HG02885 (cell line): ENCODE results near the gene NAPA.

Experiments
- ATAC-seq: cut with Tn5 transposase; IDR thresholded peaks from one replicate; pipeline ENCODE4 v1.9.1; 2021; ENCODE audit warnings: mild to moderate bottlenecking; ENCODE audit not compliant: unreplicated experiment, poor library complexity

Gene NAPA

GRCh38 chr19:47503826-47504150 is 11.1 kb downstream of the NAPA start:
- ATAC-seq: no peak

GRCh38 chr19:47503130-47503825 is 11.6 kb downstream of the NAPA start:
- no peak for ATAC-seq

DNA sequence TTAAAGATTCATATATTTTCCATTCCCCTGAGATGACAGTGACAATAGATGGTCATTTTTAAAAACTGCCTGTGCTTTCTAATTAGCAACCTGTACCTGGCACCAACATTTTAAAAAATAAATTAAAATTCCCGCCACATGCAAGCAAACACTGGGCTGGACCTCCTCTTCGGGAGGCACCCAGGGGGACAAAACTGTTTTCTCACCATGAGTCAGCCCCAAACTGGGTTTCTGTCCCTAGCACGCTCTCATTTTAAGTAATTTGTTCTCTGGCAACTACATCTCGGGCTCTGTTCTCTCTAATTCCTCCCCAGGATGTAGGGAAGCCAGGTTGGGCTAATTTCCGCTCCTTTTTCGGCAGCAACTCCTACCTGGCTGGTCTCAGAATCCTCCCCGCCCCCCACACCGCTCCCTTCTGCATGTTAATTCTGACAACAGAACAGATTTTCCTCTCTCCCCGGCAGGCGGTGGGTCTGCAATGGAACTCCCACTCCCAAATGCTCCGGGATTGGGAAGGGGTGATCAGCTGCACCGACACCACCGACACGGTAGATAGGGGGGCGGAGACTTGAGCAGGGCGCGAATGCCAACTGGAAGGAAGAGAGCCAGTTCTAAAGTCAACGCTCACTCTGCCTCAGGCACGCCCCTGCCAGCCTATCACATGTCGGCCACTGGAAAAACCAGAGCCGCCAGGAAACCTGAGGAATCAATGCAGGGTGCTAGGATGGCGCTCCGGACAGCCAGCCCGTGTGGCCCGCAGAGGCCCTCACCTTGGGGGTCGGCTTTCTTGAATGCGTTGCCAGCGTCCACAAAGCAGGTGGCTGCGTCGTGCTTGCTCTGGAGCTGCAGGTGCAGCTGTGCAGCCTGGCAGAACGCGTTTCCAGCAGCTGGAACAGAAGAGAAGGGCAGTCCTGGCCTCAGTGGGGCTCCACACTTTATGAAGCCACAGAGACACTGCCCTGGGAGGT is 14.7 kb downstream of the NAPA start:
- no peak for ATAC-seq

DNA sequence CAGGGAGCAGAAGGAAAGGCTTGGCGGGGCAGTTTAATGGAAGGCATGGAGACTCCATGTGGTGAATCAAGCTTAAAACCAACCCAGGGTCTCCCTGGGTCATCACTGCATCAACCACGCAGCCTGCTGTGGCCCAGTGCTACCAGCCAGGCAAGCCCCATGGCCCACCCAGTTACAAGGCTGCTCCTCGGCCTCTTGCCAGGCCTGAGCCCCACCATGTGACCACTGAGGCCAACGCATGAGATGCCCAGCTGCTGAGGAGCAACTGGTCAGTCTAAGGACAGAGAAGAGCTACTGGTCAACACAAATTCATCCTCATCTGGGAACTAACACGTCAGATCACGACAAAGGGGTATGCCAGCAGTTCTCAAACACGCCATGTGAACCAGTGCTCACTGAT is 15.5 kb downstream of the NAPA start:
- no peak for ATAC-seq

DNA sequence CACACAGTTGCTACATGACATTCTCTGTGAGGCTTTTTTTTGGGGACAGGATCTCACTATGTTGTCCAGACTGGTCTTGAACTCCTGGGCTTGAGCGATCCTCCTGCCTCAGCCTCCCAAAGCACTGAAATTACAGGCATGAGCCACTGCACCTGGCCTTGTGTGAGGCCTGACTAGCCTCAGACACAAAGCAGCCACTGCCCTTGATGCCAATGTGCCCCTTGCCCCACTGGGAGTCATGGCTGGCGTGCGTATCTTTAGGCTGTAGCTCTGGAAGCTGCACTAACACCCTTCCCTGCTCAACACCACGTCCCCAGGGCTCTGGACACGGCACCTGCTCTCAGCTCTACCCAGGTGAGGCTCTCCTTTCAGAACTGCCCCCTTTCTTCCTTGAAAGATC is 16.3 kb downstream of the NAPA start:
- ATAC-seq: no peak

GRCh38 chr19:47497821-47498520 is 16.9 kb downstream of the NAPA start:
- ATAC-seq: no peak

- no peak for ATAC-seq
These were observed 17.7 kb downstream of the NAPA start for GRCh38 chr19:47497050-47497766.

GRCh38 chr19:47495478-47496372 is 19.1 kb downstream of the NAPA start:
- no peak for ATAC-seq

DNA sequence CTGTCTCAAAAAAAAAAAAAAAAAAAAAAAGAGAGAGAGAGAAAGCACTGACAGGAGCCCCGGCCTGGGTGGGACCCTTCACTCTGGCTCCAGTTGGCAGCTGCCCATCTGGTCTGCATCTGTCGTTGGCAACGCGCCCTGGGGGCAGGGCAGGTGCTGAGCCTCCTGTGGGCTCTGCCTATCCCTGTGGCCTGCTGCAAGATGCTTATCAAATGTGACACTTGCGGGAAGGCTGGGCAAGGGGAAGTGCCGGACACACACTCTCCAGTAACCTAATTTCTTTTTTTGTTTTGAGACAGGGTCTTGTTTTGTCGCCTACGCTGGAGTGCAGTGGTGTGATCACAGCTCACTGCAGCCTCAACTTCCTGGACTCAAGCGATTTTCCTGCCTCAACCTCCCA is 20.1 kb downstream of the NAPA start:
- ATAC-seq: no peak

- no peak for ATAC-seq
These were observed 20.7 kb downstream of the NAPA start for GRCh38 chr19:47494211-47494547.

DNA sequence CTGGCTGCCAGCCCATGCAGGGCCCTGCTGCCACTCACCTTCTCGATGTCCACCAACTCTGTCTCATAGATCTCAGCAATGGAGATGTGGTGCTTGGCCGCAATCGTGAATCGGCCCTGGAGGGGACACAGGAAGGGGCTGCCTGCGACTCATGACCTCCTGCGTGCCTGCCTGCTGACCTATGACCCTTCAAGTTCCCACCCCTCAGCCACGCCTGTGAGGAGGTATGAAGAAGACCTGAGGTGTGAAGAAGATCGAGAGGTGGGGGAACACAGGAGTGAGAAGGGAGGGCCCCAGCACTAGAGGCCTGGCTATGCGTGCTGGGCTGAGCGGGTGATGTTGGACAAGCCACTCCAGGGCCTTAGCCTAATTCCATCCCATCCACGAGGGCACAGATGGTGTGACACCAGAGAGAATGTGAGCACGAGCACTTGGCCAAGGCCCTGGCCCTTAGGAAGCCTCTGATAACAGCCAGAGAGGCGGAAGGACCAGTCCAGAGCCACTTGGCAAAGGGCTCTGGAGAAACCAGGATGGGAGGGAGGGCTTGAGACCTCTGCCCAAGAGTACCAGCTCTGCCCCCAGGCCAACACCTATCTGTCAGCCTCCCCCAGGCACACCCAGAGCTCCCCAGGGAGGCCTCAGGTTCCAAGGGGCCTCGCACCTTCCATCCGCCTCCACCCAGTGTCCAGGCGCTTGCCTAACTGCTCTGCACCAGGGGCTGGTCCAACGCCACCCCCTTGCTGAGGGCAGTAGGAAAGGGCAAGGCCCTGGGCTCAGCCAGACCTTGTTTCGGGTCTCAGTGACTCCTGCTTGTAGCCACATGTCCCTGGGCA is 21.3 kb downstream of the NAPA start:
- no peak for ATAC-seq

DNA sequence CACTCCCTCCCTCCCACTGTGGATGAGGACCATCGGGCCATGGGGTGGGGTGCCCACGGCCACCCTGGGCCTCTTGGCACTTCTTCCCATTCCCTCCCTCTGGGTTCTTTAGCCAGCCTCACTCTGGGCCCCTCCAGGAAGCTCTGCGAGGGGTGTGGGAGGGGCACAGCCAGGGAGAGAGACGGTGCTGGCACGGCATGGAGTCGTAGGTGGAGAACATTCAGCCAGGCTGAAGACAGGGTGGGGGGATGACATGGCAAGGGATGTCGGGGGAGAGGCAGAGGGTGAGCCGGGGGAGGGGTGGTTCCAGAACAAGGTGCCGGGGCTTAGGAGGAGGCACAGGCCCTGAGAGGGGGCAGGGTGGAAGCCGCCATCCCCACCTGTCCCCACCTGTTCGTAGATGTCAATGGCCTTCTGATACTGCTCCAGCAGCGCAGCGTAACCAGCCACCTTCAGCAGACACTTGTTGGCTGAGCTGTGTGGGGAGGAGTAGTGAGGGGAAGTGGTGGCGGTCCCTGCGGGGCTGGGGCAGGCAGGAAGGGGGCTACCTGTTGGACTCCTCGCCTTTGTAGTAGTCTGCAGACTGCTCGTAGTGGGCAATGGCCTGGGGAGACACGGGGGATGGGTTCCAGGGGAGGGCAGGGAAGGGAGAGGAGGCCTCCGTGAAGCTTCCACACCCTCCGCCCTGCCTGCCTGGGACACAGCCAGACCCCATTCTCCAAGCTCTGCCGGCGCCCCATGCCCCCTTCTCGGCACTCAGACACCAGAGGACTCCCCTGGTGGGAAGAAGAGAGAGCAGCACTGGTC is 22.1 kb downstream of the NAPA start:
- ATAC-seq: no peak

- no peak for ATAC-seq
These were observed 22.7 kb downstream of the NAPA start for GRCh38 chr19:47492137-47492533.

DNA sequence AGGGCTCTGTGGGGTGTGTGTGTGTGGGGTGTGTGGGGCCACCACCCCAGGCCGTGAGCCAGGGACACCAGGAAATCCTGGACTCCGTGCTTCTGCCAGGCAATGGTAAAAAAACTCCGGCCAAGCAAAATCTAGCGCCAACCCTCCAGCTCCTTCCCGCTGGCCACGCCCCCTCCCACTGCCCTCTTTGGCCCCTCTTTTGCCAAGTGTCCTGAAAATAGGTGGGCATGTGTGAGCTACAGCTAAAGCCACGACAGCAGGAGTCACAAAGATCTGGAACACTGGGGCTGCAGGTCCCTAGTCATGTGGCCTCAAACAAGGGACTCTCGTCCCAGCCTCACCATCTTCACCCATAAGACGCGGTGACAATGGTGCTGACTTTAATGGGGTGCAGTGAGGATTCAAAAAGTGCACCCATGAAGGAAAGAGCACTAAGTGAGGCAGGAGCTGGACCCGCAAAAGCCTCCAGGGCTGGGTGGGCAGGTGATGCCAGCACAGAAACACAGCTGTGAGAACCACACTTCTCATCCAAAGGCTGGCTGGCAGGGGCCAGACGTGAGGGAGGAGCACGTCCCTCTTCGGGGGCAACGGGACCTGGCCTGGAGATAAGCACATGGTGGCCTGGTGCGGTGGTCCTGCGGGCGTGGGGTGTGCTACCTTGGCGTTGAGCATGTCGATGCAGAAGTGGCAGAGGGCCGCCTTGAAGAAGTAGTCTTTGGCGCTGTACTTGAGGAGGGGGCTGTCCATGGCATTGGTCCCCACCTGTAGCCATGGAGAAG is 23.3 kb downstream of the NAPA start:
- no peak for ATAC-seq

DNA sequence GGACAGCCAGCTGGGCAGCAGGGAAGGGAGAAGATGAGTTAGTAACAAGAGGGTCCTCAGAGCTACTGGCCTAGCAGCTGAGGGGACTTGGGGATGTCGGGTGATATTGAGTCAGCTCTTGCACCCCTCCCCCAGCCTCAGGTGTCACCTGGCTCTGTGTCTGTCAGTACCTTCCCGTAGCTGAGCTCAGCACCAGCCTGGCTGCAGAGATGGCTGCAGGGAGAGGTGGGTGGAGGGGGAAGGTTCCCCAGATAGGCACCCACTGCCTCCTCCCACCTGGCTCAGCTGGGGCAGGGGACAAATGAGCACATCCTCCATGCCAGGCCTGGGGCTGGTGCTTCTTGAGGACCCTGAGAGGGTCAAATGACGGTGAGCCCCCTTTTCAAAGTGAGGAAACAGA is 24.0 kb downstream of the NAPA start:
- ATAC-seq: no peak

DNA sequence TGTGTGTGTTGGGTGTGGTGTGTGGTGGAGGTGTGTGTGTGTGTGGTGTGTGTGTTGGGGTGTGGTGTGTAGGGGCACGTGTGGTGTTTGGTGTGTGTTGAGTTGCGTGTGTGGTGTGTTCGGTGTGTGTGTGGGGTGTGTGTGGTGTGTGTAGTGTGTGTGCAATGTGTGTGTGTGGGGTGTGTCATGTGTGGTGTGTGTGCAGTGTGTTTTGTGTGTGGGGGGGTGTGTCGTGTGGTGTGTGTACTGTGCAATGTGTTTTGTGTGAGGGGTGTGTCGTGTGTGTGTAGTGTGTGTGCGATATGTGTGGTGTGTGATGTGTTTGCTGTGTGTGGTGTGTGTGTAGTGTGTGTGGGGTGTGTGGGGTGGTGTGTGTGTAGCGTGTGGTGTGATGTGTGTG is 24.8 kb downstream of the NAPA start:
- no peak for ATAC-seq
